ENCODE measurements around the gene CTRB1.

DNA sequence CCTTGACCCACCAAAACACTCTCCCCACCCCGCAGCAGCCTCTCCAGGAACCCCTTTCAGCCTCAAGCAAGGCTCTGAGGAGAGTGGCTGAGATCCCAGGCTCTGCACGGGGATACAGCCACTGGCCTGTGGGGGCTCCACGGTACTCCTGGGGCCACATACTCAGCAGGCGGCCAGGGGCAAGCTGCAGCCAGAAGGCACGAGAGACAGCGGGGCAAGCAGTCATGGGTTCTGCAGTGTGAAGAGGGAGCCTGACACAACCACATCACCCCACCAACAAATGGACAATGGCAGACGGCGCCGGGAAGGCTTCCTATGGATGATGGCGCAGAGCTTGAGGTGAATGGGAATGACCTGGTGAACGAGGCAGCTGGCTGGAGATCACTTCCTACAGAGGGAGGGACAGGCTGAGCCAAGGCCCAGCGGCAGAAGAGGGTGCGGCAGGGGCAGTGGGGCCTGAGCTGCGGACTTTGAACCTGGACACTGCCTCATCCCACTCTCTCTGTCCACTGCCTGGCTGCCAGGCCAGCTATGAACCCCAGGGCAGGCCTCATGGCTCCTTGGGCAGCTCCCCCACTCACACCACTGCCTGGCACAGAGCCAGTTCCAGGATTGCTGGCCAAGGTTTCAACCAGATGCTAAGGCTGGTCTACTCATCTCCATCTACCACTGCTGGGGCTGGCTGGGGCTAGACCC is 43.5 kb downstream of the CTRB1 start:
- TF ChIP-seq RNF2 (conservative IDR thresholded peaks at IDR 0.05; ENCODE audit: low read depth): peak; percentile 68; the same call in 1 of the 2 replicates
- TF ChIP-seq, protein P1, sequence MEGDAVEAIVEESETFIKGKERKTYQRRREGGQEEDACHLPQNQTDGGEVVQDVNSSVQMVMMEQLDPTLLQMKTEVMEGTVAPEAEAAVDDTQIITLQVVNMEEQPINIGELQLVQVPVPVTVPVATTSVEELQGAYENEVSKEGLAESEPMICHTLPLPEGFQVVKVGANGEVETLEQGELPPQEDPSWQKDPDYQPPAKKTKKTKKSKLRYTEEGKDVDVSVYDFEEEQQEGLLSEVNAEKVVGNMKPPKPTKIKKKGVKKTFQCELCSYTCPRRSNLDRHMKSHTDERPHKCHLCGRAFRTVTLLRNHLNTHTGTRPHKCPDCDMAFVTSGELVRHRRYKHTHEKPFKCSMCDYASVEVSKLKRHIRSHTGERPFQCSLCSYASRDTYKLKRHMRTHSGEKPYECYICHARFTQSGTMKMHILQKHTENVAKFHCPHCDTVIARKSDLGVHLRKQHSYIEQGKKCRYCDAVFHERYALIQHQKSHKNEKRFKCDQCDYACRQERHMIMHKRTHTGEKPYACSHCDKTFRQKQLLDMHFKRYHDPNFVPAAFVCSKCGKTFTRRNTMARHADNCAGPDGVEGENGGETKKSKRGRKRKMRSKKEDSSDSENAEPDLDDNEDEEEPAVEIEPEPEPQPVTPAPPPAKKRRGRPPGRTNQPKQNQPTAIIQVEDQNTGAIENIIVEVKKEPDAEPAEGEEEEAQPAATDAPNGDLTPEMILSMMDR (CRISPR knock-in tag; IDR thresholded peaks at IDR 0.05): peak; percentile 47; the same call in 1 of the 2 replicates
- peak; percentile 77; the same call in 1 of the 2 replicates for TF ChIP-seq ZBTB7A (CRISPR knock-in tag; IDR thresholded peaks at IDR 0.05)
- TF ChIP-seq, protein P2, sequence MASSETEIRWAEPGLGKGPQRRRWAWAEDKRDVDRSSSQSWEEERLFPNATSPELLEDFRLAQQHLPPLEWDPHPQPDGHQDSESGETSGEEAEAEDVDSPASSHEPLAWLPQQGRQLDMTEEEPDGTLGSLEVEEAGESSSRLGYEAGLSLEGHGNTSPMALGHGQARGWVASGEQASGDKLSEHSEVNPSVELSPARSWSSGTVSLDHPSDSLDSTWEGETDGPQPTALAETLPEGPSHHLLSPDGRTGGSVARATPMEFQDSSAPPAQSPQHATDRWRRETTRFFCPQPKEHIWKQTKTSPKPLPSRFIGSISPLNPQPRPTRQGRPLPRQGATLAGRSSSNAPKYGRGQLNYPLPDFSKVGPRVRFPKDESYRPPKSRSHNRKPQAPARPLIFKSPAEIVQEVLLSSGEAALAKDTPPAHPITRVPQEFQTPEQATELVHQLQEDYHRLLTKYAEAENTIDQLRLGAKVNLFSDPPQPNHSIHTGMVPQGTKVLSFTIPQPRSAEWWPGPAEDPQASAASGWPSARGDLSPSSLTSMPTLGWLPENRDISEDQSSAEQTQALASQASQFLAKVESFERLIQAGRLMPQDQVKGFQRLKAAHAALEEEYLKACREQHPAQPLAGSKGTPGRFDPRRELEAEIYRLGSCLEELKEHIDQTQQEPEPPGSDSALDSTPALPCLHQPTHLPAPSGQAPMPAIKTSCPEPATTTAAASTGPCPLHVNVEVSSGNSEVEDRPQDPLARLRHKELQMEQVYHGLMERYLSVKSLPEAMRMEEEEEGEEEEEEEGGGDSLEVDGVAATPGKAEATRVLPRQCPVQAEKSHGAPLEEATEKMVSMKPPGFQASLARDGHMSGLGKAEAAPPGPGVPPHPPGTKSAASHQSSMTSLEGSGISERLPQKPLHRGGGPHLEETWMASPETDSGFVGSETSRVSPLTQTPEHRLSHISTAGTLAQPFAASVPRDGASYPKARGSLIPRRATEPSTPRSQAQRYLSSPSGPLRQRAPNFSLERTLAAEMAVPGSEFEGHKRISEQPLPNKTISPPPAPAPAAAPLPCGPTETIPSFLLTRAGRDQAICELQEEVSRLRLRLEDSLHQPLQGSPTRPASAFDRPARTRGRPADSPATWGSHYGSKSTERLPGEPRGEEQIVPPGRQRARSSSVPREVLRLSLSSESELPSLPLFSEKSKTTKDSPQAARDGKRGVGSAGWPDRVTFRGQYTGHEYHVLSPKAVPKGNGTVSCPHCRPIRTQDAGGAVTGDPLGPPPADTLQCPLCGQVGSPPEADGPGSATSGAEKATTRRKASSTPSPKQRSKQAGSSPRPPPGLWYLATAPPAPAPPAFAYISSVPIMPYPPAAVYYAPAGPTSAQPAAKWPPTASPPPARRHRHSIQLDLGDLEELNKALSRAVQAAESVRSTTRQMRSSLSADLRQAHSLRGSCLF (CRISPR knock-in tag; IDR thresholded peaks at IDR 0.05; ENCODE audit: borderline replicate concordance): no peak
- TF ChIP-seq GABPA (IDR thresholded peaks at IDR 0.05; ENCODE audit: low read depth, low read length): no peak
- TF ChIP-seq GABPA (CRISPR knock-in tag; IDR thresholded peaks at IDR 0.05; ENCODE audit: low read depth): peak; percentile 65
- TF ChIP-seq, protein P3, sequence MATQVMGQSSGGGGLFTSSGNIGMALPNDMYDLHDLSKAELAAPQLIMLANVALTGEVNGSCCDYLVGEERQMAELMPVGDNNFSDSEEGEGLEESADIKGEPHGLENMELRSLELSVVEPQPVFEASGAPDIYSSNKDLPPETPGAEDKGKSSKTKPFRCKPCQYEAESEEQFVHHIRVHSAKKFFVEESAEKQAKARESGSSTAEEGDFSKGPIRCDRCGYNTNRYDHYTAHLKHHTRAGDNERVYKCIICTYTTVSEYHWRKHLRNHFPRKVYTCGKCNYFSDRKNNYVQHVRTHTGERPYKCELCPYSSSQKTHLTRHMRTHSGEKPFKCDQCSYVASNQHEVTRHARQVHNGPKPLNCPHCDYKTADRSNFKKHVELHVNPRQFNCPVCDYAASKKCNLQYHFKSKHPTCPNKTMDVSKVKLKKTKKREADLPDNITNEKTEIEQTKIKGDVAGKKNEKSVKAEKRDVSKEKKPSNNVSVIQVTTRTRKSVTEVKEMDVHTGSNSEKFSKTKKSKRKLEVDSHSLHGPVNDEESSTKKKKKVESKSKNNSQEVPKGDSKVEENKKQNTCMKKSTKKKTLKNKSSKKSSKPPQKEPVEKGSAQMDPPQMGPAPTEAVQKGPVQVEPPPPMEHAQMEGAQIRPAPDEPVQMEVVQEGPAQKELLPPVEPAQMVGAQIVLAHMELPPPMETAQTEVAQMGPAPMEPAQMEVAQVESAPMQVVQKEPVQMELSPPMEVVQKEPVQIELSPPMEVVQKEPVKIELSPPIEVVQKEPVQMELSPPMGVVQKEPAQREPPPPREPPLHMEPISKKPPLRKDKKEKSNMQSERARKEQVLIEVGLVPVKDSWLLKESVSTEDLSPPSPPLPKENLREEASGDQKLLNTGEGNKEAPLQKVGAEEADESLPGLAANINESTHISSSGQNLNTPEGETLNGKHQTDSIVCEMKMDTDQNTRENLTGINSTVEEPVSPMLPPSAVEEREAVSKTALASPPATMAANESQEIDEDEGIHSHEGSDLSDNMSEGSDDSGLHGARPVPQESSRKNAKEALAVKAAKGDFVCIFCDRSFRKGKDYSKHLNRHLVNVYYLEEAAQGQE (IDR thresholded peaks at IDR 0.05; ENCODE audit: borderline replicate concordance in 1 of 2, low read depth in 1 of 2, low read length in 2 of 2): peak in 1 of 2 experiments; percentile 62; a peak in 2 of 4 replicates
- no peak for TF ChIP-seq NCOA5 (CRISPR knock-in tag; IDR thresholded peaks at IDR 0.05)
- peak; percentile 91 for TF ChIP-seq RXRA (CRISPR knock-in tag; IDR thresholded peaks at IDR 0.05)
- TF ChIP-seq, protein P4, sequence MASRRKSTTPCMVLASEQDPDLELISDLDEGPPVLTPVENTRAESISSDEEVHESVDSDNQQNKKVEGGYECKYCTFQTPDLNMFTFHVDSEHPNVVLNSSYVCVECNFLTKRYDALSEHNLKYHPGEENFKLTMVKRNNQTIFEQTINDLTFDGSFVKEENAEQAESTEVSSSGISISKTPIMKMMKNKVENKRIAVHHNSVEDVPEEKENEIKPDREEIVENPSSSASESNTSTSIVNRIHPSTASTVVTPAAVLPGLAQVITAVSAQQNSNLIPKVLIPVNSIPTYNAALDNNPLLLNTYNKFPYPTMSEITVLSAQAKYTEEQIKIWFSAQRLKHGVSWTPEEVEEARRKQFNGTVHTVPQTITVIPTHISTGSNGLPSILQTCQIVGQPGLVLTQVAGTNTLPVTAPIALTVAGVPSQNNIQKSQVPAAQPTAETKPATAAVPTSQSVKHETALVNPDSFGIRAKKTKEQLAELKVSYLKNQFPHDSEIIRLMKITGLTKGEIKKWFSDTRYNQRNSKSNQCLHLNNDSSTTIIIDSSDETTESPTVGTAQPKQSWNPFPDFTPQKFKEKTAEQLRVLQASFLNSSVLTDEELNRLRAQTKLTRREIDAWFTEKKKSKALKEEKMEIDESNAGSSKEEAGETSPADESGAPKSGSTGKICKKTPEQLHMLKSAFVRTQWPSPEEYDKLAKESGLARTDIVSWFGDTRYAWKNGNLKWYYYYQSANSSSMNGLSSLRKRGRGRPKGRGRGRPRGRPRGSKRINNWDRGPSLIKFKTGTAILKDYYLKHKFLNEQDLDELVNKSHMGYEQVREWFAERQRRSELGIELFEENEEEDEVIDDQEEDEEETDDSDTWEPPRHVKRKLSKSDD (CRISPR knock-in tag; IDR thresholded peaks at IDR 0.05; ENCODE audit: low read depth): peak; percentile 62
- TF ChIP-seq, protein P5, sequence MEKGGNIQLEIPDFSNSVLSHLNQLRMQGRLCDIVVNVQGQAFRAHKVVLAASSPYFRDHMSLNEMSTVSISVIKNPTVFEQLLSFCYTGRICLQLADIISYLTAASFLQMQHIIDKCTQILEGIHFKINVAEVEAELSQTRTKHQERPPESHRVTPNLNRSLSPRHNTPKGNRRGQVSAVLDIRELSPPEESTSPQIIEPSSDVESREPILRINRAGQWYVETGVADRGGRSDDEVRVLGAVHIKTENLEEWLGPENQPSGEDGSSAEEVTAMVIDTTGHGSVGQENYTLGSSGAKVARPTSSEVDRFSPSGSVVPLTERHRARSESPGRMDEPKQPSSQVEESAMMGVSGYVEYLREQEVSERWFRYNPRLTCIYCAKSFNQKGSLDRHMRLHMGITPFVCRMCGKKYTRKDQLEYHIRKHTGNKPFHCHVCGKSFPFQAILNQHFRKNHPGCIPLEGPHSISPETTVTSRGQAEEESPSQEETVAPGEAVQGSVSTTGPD (CRISPR knock-in tag; IDR thresholded peaks at IDR 0.05): no peak
- TF ChIP-seq ZNF274 (CRISPR knock-in tag; IDR thresholded peaks at IDR 0.05): 0 out of 2 replicates have a peak, but pooled peaks have one; percentile 36
- 0 out of 2 replicates have a peak, but pooled peaks have one; percentile 7 for TF ChIP-seq ZNF709 (CRISPR knock-in tag; IDR thresholded peaks at IDR 0.05)
